Neural progenitor cell (in vitro differentiated cells): Measurements from ENCODE around the gene NTRK1. TPM values are rescaled to one million over a fixed set of nuclear protein-coding genes. Genes with fewer than 3 reads are reported as not detected.

Source experiments
- DNase-seq: peaks from one replicate; pipeline ENCODE4 v3.0.0-alpha.2; 2016; ENCODE audit warnings: low spot score
- H2AFZ ChIP-seq: fragments of 200-600 bp; sonication (generic); replicated peaks from 2 replicates; pipeline ENCODE4 v1.6.1; 2016; ENCODE audit warnings: antibody characterized with exemption
- H3F3A ChIP-seq: fragments of 200-600 bp; sonication (generic); 2 replicates; pipeline ENCODE4 v1.6.1; 2016; ENCODE audit warnings: antibody characterized with exemption, low read depth
- H3K27ac ChIP-seq: fragments of 200-600 bp; sonication (generic); 2 replicates; pipeline ENCODE4 v1.5.1; 2016; ENCODE audit warnings: mild to moderate bottlenecking
- H3K27me3 ChIP-seq: fragments of 200-600 bp; sonication (generic); 2 replicates; pipeline ENCODE4 v1.6.1; 2016; ENCODE audit warnings: mild to moderate bottlenecking, moderate library complexity
- H3K36me3 ChIP-seq: fragments of 200-600 bp; sonication (generic); 2 replicates; pipeline ENCODE4 v1.5.1; 2016
- H3K4me1 ChIP-seq: fragments of 200-600 bp; sonication (generic); 2 replicates; pipeline ENCODE4 v1.6.1; 2016; ENCODE audit warnings: mixed run types
- H3K4me2 ChIP-seq: fragments of 200-600 bp; sonication (generic); 2 replicates; pipeline ENCODE4 v1.6.1; 2016
- H3K4me3 ChIP-seq: fragments of 200-600 bp; sonication (generic); 2 replicates; pipeline ENCODE4 v1.5.1; 2016
- H3K79me2 ChIP-seq: fragments of 200-600 bp; sonication (generic); 2 replicates; pipeline ENCODE4 v1.6.1; 2016; ENCODE audit warnings: low read depth
- H3K9ac ChIP-seq: fragments of 200-600 bp; sonication (generic); 2 replicates; pipeline ENCODE4 v1.6.1; 2016
- H3K9me3 ChIP-seq: fragments of 200-600 bp; sonication (generic); 2 replicates; pipeline ENCODE4 v1.5.1; 2016; ENCODE audit warnings: low read depth
- H4K20me1 ChIP-seq: fragments of 200-600 bp; sonication (generic); 2 replicates; pipeline ENCODE4 v1.6.1; 2016; ENCODE audit warnings: low read depth
- H3K27ac Mint-ChIP-seq: 3 replicates; pipeline ENCODE4 v1.8.0; 2021; ENCODE audit warnings: mixed read lengths
- H3K27me3 Mint-ChIP-seq: 2 replicates; pipeline ENCODE4 v1.8.0; 2022; ENCODE audit warnings: low read depth, mild to moderate bottlenecking, inconsistent platforms, moderate library complexity, mixed read lengths; ENCODE audit not compliant: insufficient read depth
- H3K36me3 Mint-ChIP-seq: 3 replicates; pipeline ENCODE4 v1.8.0; 2021; ENCODE audit warnings: mixed read lengths
- H3K4me1 Mint-ChIP-seq: 3 replicates; pipeline ENCODE4 v1.8.0; 2021; ENCODE audit warnings: mixed read lengths
- H3K4me3 Mint-ChIP-seq: 3 replicates; pipeline ENCODE4 v1.8.0; 2021; ENCODE audit warnings: mild to moderate bottlenecking, moderate library complexity, mixed read lengths
- H3K9me3 Mint-ChIP-seq: 3 replicates; pipeline ENCODE4 v1.8.0; 2020; ENCODE audit warnings: mixed read lengths
- EZH2 ChIP-seq: fragments of 200-600 bp; sonication (generic); IDR thresholded peaks from 2 replicates; pipeline ENCODE4 v1.6.1; 2017; ENCODE audit warnings: antibody characterized with exemption, mild to moderate bottlenecking, moderate library complexity
- EZH2phosphoT487 ChIP-seq: fragments of 200-600 bp; sonication (generic); IDR thresholded peaks from 2 replicates; pipeline ENCODE4 v1.6.1; 2017; ENCODE audit warnings: antibody characterized with exemption
- total RNA-seq: library from RNA; depleted of rRNA; stranded (reverse); fragments of >200 nt; gene quantifications from 2 replicates; pipeline ENCODE4 v1.2.3, GENCODE V29; 2015; ENCODE audit warnings: low replicate concordance
- TF ChIP-seq, protein P1 (sequence below): fragments of 200-600 bp; sonication (generic); IDR thresholded peaks from 2 replicates; pipeline ENCODE4 v1.5.1; 2017; ENCODE audit warnings: antibody characterized with exemption, mild to moderate bottlenecking

NTRK1 gene
- total RNA-seq, 1 donor from 2014 or later, result not detected

DNA sequence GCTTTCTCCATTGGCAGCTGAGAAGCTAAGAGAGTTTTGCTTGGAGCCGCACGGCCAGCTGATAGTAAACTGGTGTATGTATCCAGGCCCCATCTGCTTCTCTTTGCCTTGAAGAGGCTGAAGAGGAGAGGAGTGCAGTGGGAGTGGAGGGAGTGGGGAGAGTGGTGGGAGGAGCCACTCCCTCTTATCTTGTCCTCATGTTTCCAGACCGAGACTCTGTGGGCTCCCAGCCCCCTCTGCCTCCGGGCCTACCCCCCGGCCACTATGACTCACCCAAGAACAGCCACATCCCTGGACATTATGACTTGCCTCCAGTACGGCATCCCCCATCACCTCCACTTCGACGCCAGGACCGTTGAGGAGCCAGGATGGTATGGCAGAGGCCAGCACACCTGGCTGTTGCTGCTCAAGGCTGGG is 53.8 kb downstream of the NTRK1 start:
- Histone ChIP-seq H3K79me2 (no peaks in the 10 kb centered on the region), H3K4me2 (no peak overlapping the region), H4K20me1 (no peaks in the 10 kb centered on the region), H3K9me3 (no peaks in the 10 kb centered on the region), H3F3A (no peaks in the 10 kb centered on the region), H2AFZ (no peak overlapping the region), H3K9ac (no peak overlapping the region), H3K4me3 (no peak overlapping the region), H3K27me3 (peaks cover 67% of the 10 kb centered on the region), H3K27ac (no peak overlapping the region), H3K4me1 (peaks cover 6% of the 10 kb centered on the region), H3K36me3 (no peaks in the 10 kb centered on the region)
- peaks cover 9% of the 10 kb centered on the region for H3K4me1 Mint-ChIP-seq
- no peak for TF ChIP-seq EZH2phosphoT487
- no peak for TF ChIP-seq EZH2
- TF ChIP-seq, protein P1, sequence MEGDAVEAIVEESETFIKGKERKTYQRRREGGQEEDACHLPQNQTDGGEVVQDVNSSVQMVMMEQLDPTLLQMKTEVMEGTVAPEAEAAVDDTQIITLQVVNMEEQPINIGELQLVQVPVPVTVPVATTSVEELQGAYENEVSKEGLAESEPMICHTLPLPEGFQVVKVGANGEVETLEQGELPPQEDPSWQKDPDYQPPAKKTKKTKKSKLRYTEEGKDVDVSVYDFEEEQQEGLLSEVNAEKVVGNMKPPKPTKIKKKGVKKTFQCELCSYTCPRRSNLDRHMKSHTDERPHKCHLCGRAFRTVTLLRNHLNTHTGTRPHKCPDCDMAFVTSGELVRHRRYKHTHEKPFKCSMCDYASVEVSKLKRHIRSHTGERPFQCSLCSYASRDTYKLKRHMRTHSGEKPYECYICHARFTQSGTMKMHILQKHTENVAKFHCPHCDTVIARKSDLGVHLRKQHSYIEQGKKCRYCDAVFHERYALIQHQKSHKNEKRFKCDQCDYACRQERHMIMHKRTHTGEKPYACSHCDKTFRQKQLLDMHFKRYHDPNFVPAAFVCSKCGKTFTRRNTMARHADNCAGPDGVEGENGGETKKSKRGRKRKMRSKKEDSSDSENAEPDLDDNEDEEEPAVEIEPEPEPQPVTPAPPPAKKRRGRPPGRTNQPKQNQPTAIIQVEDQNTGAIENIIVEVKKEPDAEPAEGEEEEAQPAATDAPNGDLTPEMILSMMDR, result no peak
- peak overlapping the region; percentile 29 for H3K27ac Mint-ChIP-seq
- no peak overlapping the region for H3K4me3 Mint-ChIP-seq
- no peak for DNase-seq
- H3K9me3 Mint-ChIP-seq, result peaks cover 7% of the 10 kb centered on the region
- H3K27me3 Mint-ChIP-seq, result peaks cover 17% of the 10 kb centered on the region
- no peaks in the 10 kb centered on the region for H3K36me3 Mint-ChIP-seq

DNA sequence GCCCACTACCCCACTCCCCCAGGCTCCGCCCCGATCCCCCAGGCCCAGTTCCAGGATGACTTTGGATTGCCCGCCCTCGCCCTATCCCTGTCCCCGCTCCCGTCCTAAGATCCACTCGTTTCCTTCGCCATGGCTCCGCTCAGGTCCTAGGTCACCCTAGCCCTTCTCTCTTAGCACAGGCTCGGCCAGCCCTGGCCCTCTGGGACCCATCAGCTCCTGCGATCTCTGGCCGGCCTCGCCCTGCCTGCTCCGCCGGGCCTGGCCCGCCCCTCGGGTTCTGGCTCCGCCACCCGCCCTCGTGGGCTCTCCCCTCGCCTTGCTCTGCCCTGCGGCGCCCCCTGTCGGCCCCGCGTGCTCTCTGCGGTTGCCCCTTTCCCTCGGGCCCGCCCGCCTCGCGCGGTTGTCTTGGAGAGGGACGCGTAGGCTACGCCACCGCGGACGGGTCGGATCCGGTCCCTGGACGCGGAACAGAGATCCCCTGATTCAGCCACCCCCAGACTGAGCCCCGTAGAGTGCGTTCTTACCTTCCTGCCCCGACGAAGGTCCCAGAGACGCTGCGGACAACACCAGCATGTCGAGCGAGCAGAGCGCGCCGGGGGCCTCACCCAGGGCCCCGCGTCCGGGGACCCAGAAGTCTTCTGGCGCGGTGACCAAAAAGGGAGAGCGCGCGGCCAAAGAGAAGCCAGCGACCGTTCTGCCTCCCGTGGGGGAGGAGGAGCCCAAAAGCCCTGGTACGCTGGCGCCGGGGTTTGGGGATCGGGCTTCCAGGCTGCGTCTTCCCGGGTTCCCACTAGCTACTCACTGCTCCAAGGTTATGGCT is 59.8 kb downstream of the NTRK1 start, which contains the start of gene LRRC71:
LRRC71 (plus strand) TSS at position 400 of the 820 bp plus-strand sequence; CDS start at position 572, 172 bp downstream.
- no peak within 1 kb of the TSS for H3K27ac ChIP-seq
- Mint-ChIP-seq H3K27me3 (peaks cover 68% of the 10 kb centered on the region), H3K4me1 (peaks cover 7% of the 10 kb centered on the region), H3K36me3 (no peaks in the 10 kb centered on the region), H3K27ac (no peak within 1 kb of the TSS), H3K4me3 (peak within 1 kb of the TSS; percentile 62), H3K9me3 (peaks cover 13% of the 10 kb centered on the region)
- H3K9ac ChIP-seq, result no peak within 1 kb of the TSS
- H3K4me3 ChIP-seq, result peak within 1 kb of the TSS; percentile 38
- H3K9me3 ChIP-seq, result no peaks in the 10 kb centered on the region
- H4K20me1 ChIP-seq, result peaks cover 21% of the 10 kb centered on the region
- H3K36me3 ChIP-seq, result no peaks in the 10 kb centered on the region
- H3K4me1 ChIP-seq, result peaks cover 13% of the 10 kb centered on the region
- H2AFZ ChIP-seq, result peak within 1 kb of the TSS; percentile 80
- peak within 1 kb of the TSS; percentile 76 for H3K4me2 ChIP-seq
- peak; percentile 96 for DNase-seq
- no peaks in the 10 kb centered on the region for H3K79me2 ChIP-seq
- H3F3A ChIP-seq, result no peaks in the 10 kb centered on the region
- TF ChIP-seq EZH2, result peak; percentile 98
- peak; percentile 99 for TF ChIP-seq EZH2phosphoT487
- TF ChIP-seq, protein P1, result peak; percentile 98
- H3K27me3 ChIP-seq, result peaks cover 97% of the 10 kb centered on the region

DNA sequence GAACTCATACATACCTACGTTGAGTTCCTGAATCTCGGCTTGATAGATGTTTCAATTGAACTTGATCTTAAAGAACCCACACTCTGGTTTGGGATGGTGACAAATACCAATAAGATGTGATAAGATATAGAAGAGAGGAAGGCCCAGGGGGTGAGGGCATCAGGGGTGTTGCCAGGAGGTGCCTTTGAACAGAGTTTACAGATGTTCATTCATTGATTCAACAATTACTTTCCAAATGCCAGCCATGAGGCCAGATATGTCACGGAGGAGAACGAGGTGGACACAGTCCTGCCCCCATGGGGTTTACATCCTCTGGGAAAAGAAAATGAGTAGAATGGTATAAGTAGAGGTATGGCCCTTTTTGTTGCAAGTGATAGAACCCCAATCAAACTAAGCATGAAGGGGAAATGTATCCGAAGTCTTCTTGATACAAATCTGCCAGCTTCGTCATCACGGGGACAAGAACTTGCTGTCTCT is 60.4 kb downstream of the NTRK1 start:
- peaks cover 21% of the 10 kb centered on the region for H4K20me1 ChIP-seq
- Mint-ChIP-seq H3K36me3 (no peaks in the 10 kb centered on the region), H3K4me3 (peak overlapping the region; percentile 37), H3K9me3 (peaks cover 16% of the 10 kb centered on the region), H3K27me3 (peaks cover 72% of the 10 kb centered on the region), H3K27ac (no peak overlapping the region), H3K4me1 (peaks cover 10% of the 10 kb centered on the region)
- H3K4me1 ChIP-seq, result peaks cover 13% of the 10 kb centered on the region
- no peaks in the 10 kb centered on the region for H3K79me2 ChIP-seq
- H3K4me3 ChIP-seq, result peak overlapping the region; percentile 38
- H3K27me3 ChIP-seq, result peaks cover 97% of the 10 kb centered on the region
- H3F3A ChIP-seq, result no peaks in the 10 kb centered on the region
- H3K4me2 ChIP-seq, result peak overlapping the region; percentile 76
- TF ChIP-seq EZH2phosphoT487 (no peak), EZH2 (peak; percentile 79)
- H2AFZ ChIP-seq, result no peak overlapping the region
- no peaks in the 10 kb centered on the region for H3K9me3 ChIP-seq
- no peak overlapping the region for H3K9ac ChIP-seq
- no peak for DNase-seq
- H3K36me3 ChIP-seq, result no peaks in the 10 kb centered on the region
- no peak overlapping the region for H3K27ac ChIP-seq
